Stimulated activated CD4-positive, alpha-beta T cell treated with anti-CD3 and anti-CD28 coated beads, TNF-alpha, amount 100 ng/mL, for 48 hours (primary cell): ENCODE data around the gene LRRC17.
"Not testable (repeated sequence)": the region's sequence is repeated elsewhere in the genome, so short reads cannot be mapped to it uniquely, and the experiment has no call there.

Experiments used
- DNase-seq, 3 donors: peaks; one replicate each; pipeline ENCODE4 v3.0.0-alpha.2; 2020; ENCODE audit warnings: low read depth in 3 of 3

LRRC17 gene

DNA sequence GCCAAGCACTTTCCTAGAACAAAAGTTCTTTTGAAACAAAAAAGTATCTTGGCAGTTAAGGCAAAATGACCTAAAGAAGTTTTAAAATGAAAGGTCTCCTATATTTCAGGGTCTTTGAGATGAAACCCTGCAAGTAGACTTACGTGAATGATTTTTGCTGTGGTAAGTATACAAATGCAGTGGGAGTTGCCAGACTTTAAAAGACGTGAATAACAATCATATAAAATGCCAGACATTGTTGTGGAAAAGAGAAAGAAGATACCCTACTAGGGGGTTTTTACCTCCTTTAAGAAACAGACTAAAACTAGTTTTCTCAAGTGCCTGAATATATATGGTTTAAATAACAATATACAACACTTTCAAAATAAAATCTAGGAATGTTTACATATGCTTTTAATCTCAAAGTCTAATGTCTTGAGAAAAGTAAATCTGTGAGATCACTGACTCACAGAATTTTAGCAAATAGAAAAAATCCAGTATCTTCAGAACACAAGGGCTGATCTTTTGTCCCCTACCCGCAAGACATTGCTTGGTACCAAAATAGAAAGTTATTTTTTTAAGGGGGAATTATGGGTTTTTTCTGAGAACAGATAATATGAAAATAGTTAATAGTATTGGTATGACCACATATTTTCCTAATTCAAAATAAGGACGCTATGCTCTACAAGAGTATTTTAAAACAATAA lies 29.5 kb downstream of the LRRC17 start:
- DNase-seq, result no peak

DNA sequence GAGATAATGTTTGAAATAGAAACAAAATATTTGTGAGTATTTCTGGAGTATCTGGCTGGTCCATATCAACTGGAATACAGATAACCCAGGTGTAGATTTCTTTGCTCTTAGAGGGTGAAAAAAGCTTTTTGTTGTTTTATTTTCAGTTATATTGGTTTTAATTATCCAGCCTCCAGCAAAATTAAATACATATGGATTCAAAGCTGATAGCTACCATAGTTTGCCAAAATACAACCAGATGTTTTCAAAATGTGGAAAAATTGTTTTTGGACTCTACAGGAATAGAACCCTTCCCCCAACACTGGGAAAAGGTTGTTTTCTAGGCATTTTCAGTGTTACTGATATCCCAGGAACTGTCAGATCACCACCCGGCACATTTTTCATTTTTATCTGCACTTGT lies 30.1 kb downstream of the LRRC17 start:
- no peak for DNase-seq

DNA sequence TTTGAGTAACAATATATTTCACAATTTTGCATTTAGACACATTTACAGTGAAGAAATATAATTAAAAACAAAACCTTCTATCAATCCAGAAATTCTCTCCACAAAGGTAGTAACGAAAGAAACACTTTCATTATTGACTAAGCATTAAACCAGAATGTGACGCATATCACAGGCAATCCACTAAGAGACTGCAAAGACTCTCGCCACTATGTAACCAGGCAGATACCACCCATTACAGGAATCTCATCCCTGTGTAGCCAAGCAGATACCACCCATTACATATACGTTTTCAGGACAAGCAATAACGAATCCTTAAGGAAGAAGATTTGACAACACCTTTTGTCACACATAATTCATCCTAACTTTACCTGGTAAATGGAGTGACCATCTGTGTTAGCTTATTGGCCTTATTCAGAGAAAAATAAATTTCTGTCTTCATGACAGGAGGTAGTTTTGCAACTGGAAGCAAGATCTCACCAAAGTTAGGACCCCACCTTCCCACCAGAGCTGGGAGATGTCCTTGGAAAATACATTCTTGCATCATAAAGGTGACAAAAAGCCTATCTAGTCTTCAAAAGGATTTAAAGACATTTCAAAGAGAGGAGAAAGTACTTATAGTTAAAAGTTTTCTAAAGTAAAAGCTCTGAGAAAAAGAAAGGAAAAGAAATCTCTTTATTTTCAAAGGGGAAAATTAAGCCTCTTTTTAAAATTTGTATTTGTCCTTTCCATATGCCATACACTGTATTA lies 30.8 kb downstream of the LRRC17 start:
- DNase-seq, result no peak

DNA sequence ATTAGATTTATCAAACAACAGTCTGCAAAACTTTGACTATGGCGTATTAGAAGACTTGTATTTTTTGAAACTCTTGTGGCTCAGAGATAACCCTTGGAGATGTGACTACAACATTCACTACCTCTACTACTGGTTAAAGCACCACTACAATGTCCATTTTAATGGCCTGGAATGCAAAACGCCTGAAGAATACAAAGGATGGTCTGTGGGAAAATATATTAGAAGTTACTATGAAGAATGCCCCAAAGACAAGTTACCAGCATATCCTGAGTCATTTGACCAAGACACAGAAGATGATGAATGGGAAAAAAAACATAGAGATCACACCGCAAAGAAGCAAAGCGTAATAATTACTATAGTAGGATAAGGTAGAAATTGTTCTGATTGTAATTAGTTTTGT lies 31.4 kb downstream of the LRRC17 start:
- no peak for DNase-seq

DNA sequence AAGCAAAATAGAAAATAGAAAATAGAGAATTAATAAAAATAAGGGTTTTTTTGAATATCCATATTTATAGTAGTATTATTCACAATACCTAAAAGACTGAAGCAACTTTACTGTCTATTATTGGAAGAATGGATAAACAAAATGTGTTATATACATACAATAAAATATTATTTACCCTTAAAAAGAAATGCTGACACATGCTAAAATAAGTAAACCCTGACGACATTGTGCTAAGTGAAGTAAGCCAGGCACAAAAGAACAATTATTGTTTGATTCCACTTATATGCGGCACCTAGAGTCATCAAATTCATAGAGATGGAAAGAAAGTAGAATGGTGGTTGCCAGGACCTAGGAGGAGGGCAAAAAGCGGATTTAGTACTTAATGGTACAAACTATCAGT lies 39.0 kb downstream of the LRRC17 start:
- no peak for DNase-seq

DNA sequence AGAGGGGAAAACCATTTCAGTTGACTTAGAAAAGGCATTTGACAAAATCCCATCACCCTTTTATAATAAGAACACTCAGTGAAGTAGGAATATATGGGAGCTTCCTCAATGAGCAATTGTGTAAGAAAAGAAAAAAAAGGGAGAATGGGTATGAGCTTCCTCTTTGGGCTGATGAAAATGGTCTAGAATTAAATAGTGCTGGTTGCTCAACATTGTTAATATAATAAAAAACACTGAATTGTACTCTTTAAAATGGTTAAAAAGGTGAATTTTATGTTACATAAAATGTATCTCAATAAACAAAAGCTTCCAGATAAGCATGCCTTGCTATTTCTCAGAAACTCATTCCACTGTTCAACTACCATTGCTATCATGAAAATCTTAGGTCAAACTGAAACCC lies 40.6 kb downstream of the LRRC17 start:
- no peak for DNase-seq

DNA sequence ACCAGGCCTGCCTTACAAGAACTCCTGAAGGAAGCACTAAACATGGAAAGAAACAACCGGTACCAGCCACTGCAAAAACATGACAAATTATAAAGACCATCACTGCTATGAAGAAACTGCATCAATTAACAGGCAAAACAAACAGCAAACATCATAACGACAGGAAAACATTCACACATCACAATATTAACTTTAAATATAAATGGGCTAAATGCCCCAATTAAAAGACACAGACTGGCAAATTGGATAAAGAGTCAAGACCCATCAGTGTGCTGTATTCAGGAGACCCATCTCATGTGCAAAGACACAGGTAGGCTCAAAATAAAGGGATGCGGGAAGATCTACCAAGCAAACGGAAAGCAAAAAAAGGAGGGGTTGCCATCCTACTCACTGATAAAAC lies 41.6 kb downstream of the LRRC17 start:
- DNase-seq, result not testable (repeated sequence)

DNA sequence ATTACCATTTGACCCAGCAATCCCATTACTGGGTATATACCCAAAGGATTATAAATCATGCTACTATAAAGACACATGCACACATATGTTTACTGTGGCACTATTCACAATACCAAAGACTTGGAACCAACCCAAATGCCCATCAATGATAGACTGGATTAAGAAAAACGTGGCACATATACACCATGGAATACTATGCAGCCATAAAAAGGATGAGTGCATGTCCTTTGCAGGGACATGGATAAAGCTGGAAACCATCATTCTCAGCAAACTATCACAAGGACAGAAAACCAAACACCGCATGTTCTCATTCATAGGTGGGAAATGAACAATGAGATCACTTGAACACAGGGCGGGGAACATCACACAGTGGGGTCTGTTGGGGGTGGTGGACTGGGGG lies 45.2 kb downstream of the LRRC17 start:
- not testable (repeated sequence) for DNase-seq

DNA sequence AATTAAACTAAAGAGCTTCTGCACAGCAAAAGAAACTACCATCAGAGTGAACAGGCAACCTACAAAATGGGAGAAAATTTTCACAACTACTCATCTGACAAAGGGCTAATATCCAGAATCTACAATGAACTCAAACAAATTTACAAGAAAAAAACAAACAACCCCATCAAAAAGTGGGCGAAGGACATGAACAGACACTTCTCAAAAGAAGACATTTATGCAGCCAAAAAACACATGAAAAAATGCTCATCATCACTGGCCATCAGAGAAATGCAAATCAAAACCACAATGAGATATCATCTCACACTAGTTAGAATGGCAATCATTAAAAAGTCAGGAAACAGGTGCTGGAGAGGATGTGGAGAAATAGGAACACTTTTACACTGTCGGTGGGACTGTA lies 49.2 kb downstream of the LRRC17 start:
- not testable (repeated sequence) for DNase-seq

DNA sequence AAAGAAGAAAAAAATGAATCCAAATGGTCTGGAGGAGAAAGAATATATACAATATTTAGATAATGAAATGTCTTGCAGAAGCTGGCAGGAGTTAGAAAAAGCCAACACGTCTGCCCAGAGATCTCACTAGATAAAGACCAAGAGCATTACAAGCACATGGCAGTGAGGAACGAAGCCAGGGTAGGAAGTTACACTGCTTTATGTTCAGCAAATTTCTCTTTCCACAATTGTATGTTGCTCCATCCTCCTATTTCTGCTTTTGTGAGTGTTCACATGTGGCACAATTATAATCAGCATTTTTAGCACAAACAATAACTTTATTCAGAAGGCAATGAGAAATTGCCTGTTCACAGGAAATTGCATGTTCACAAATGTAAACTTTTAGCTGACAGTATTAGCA lies 53.7 kb downstream of the LRRC17 start:
- DNase-seq, result no peak

DNA sequence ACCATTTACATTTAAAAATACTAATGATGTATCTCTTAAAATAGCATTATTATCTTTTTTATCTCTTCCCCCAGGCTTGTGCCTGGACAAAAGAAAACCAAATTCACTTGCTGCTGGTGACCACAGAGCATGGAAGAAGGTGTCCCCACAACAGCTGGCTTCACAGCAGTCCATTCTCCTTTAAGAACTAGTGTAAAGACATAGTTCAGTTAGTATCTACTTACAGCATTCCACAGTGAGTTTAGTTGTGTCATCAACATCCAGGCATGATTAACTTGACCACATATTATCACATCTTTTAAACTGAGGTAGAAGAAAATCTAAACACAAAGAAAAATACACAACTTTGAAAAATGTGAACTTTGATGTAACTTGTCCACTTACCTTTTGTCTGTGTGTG lies 55.0 kb downstream of the LRRC17 start:
- DNase-seq, result no peak

DNA sequence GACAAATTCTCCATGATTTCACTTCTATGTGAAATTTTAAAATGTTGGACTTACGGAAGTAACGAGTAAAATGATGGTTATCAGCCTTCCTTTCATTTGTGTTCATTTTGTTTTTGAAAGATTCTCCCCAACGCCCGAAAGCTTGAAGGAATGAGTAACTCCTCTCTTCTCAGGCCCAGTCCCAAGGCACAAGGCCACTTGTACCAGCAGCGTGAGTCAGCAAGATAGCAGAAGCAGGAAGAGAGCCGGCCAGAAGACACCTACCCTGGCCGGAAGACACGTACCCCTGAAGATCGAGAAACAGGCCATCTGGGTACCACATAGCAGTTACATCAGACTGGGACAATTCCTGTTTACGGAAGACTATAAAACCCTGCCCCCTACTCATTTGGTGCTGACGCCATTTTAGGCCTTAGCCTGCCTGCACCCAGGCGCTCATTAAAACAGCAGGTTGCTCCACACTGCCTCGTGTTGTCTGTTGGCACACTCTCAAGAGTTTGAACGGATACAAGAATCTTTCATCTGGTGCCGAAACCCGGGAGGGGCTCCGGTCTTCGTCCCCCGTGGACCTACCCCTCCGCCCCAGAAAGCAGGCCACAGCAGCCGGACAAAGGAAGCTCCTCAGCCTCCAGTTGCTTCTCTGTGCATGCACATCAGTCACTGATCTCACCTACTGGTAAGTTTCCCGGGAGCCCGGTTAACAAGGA lies 60.4 kb downstream of the LRRC17 start:
- no peak for DNase-seq

DNA sequence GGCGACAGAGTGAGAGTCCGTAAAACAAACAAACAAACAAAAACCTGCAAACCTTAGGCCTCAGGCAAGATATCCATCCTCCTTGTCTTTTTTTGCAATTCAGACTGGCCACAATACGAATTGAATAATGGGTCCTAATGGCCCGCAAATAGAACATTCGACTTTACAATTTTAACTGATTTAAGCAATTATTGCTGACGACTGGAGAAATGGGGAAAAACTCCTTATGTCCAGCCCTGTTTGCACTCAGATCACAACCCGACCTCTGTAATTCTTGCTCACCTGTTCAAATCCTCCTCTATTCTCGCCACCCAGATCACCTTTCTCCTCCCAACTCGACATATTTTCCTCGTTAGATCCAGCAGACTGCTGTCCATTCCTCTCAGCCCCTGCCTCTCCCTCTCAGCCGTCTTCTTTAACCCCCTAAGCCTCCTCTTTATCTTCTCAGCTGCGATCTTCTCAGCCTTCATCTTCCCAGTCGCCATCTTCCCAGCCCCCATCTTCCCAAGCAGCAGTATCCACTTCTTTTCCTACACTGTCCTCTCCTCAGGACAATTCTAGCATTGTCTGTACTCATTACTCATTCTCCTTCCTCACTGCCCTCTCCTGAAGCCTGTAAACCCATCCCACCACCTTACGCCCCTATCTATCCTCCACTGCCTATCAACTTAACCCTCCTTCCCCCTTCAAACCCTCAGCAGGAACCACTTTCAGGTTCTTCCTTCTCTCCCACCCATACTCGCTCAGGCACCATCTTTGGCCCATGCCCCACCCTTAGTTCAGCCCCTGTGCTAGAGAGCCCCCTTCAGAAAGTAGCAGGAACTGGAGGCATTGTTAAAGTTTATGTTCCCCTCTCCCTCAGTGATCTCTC lies 61.8 kb downstream of the LRRC17 start:
- no peak for DNase-seq

DNA sequence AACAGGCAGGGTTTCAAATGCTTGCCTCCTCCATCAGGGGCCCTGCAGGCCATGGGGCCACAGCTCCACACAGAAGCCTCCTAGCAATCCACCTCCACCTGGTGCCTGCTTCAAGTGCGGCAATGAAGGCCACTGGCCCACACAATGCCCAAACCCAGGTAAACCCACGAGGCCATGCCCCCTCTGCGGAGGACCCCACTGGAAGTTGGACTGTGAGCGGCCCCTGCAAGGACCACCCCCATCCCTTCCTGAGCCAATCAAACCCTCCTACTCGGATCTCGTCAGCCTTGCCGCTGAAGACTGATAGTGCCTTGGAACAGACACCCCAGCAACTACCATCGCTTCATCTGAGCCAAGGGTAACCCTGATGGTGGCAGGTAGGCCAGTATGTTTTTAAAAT lies 63.1 kb downstream of the LRRC17 start:
- no peak for DNase-seq

DNA sequence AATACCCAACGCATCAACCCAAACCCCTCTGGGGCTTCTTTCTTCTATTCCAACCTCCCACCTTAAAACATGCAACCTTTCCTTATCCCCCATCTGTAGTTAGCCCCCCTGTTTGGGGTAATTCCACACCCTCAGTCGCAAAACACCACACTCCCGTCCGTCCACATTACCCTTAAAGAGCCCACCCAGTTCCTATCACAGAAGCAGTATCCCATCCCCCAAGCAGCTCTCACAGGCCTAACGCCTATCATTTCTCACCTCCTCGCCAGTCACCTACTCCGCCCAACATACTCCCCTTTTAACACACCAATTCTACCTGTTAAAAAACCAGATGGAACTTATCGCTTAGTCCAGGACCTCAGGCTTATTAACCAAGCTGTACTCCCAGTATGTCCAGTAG lies 63.7 kb downstream of the LRRC17 start:
- DNase-seq, result no peak

DNA sequence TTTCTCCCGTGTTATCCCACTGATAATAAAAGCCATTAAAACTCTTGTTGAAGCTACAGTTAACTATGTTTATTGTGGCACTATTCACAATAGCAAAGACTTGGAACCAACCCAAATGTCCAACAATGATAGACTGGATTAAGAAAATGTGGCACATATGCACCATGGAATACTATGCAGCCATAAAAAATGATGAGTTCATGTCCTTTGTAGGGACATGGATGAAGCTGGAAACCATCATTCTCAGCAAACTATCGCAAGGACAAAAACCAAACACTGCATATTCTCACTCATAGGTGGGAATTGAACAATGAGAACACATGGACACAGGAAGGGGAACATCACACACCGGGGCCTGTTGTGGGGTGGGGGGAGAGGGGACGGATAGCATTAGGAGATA lies 64.8 kb downstream of the LRRC17 start:
- DNase-seq, result not testable (repeated sequence)

DNA sequence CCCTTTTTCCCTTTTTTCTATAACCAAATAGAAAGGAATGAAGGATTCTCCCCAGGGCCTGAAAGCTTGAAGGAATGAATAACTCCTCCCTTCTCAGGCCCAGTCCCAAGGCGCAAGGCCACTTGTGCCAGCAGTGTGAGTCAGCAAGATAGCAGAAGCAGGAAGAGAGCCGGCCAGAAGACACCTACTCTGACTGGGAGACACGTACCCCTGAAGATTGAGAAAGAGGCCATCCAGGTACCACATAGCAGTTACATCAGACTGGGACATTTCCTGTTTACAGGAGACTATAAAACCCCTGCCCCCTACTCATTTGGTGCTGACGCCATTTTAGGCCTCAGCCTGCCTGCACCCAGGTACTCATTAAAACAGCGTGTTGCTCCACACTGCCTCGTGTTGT lies 65.5 kb downstream of the LRRC17 start:
- no peak for DNase-seq

DNA sequence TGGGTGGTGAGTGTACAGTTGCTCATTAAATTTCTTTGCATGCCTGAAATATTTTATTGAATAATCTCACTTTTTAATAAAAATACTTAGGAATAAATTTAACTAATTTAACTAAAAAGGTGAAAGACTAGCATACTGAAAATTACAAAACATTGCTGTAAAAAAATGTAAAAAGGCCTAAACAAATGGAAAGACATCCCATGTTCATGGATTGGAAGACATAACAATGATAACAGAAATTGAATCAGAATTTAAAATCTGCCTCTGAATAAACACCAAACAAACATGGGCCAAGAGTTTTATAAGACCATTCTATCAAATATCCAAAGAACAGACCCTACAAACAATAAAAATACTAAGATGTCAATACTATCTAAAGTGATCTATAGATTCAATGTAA lies 66.9 kb downstream of the LRRC17 start:
- no peak for DNase-seq

DNA sequence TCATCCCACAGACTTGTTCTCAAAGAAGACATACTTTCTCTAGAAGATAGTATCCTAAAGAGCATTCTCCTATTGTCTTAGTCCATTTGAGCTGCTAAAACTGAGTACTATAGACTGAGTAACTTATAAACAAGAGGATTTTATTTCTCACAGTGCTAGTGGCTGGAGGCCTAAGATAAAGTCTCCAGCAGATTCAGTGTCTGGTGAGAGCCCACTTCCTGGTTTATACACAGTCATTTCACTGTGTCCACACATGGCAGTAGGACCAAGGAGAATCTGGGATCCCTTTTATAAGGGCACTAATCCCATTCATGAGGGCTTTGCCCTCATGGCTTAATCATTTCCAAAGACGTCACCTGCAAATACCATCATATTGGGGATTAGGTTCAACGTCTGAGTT lies 68.7 kb downstream of the LRRC17 start:
- no peak for DNase-seq

DNA sequence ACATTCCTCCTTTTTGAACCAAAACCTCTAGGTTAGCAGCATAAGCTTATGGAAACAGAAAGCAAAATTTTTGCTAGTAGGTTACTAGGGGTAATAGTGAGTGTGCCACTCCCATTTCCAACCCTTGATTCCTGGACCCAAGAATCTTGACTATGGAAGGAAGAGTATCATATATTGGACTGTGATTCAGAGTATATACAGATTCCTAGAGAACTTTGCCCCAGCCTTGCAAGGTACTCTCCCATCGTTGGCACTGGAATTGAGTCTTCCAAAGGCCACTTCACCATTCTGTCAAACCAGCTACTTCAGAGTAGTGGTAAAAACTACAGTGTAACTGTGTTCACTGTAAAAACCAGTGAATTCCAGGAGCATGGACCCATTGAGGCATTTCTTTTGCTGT lies 69.4 kb downstream of the LRRC17 start:
- DNase-seq, result no peak

DNA sequence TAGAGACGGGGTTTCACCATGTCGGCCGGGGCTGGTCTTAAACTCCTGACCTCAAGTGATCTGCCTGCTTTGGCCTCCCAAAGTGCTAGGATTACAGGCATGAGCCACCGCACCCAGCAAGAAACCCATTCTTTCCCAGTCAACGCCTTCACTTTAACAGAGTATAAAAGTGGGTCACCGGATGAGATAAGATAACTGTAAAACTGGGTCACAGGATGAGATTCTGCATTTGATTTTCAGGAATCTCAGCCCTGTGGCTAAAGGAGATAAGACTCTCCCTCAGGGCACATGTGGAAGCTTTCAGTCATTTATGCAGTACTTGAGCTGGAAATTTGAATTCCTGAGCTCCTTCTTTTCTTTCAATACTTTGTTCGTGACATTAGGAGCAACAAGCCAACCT lies 70.8 kb downstream of the LRRC17 start:
- DNase-seq, result no peak

DNA sequence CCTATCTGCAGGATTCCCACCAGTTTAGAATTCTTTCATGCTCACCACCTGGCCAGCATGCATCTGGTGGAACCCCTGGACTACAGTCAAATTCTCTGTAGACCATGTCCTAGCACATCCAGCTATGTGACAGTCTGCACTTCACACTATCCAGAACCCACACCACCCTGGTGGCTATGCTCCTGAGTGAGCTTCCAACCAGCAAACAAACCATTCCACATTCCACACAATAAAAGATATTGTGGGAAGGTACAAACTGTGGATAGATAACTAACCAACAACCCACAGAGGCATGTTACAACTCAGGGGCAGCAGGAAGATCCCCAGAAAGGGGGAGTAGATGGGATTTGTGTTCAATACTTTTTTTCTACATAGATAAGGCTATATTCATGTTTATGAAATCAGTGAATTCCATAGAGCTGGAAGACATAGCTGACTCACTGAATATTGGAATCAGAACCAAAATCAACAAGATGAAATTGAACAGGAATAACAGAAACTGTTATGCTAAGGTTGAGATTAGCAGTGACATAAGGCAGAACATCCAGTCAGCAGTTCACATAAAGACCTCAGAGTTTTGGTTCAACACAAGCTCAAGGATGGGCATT lies 72.5 kb downstream of the LRRC17 start:
- DNase-seq, result no peak
